ENCODE measurements around the gene CHCHD6. TPM values are rescaled to one million over a fixed set of nuclear protein-coding genes. Genes with fewer than 3 reads are reported as not detected.
"Not testable (repeated sequence)": the region's sequence is repeated elsewhere in the genome, so short reads cannot be mapped to it uniquely, and the experiment has no call there.

The CHCHD6 gene
- total RNA-seq, 1 donor from 2014 or later, result 28.7 TPM

DNA sequence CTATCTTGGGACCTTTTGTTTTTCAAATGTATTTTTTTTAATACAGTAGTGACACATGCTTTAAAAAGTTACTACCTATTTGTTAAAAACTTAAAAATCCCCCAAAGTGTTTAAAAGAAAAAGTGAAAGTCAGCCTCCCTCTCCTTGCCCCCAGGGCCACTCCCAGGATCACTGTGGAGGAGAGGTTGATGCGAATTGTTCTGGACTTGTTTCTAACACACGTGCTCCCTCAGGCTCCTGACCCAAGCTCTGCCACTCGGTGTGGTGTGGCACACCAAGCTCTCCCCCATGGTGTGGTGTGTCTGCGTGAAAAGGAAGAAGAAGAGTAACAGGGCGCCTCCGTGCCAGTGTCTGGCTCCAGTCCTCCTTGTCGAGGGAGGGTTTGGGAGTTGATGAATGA lies 93.5 kb downstream of the CHCHD6 start:
- no peak for DNase-seq (ENCODE audit: low read depth)
- H3K4me3 ChIP-seq (ENCODE audit: low read depth, low read length), result no peak overlapping the region
- H3K27me3 ChIP-seq (ENCODE audit: control insufficient read depth, insufficient read depth, low read length), result no peaks in the 10 kb centered on the region
- TF ChIP-seq, protein P1, sequence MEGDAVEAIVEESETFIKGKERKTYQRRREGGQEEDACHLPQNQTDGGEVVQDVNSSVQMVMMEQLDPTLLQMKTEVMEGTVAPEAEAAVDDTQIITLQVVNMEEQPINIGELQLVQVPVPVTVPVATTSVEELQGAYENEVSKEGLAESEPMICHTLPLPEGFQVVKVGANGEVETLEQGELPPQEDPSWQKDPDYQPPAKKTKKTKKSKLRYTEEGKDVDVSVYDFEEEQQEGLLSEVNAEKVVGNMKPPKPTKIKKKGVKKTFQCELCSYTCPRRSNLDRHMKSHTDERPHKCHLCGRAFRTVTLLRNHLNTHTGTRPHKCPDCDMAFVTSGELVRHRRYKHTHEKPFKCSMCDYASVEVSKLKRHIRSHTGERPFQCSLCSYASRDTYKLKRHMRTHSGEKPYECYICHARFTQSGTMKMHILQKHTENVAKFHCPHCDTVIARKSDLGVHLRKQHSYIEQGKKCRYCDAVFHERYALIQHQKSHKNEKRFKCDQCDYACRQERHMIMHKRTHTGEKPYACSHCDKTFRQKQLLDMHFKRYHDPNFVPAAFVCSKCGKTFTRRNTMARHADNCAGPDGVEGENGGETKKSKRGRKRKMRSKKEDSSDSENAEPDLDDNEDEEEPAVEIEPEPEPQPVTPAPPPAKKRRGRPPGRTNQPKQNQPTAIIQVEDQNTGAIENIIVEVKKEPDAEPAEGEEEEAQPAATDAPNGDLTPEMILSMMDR (IDR thresholded peaks at IDR 0.05; ENCODE audit: insufficient read depth, low read length, poor library complexity, severe bottlenecking), result no peak
- H3K36me3 ChIP-seq (ENCODE audit: control insufficient read depth, insufficient read depth, low read length), result no peaks in the 10 kb centered on the region

DNA sequence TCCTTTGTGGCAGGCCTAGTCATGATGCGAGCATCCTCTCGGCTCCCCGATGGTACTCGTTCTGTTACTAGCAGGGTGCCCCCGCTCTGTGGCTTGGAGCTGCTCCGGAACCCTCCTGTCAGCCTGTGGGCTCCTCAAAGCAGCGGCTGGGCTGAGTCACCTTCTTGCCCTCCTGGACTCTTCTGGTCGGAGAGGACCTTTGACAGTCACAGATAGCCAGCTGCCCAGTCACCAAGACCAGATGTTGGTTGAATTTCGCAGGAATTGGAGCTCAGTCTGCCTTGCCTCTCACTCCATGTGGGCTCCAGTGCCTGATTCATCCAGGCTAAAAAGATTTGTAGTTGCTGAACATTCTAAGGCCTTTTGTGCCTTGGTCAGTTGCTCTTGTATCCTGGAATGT lies 94.5 kb downstream of the CHCHD6 start:
- Histone ChIP-seq H3K4me3 (ENCODE audit: low read depth, low read length) (no peak overlapping the region), H3K36me3 (ENCODE audit: control insufficient read depth, insufficient read depth, low read length) (no peaks in the 10 kb centered on the region), H3K27me3 (ENCODE audit: control insufficient read depth, insufficient read depth, low read length) (no peaks in the 10 kb centered on the region)
- DNase-seq (ENCODE audit: low read depth), result no peak
- TF ChIP-seq, protein P1 (IDR thresholded peaks at IDR 0.05; ENCODE audit: insufficient read depth, low read length, poor library complexity, severe bottlenecking), result no peak

DNA sequence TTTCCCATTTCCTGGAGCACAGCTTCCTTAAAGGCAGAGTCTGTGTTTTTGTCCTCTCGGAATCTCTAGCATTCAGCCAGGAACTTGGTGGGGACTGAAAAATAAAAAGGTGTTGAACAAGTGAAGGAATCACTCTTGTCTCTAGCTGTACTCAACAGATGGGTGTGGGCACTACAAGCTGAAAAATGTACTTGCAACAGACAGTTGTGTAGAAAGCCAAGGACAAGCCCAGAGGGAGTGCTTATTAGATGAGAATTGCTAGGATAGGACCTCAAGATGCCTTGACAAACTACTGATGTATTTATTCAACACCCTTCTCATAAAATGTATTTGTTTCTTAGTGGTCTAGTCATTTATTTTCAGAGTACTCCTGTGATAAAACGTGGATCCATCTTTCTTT lies 95.1 kb downstream of the CHCHD6 start:
- no peak for DNase-seq (ENCODE audit: low read depth)
- H3K27me3 ChIP-seq (ENCODE audit: control insufficient read depth, insufficient read depth, low read length), result no peaks in the 10 kb centered on the region
- H3K4me3 ChIP-seq (ENCODE audit: low read depth, low read length), result no peak overlapping the region
- H3K36me3 ChIP-seq (ENCODE audit: control insufficient read depth, insufficient read depth, low read length), result no peaks in the 10 kb centered on the region
- TF ChIP-seq, protein P1 (IDR thresholded peaks at IDR 0.05; ENCODE audit: insufficient read depth, low read length, poor library complexity, severe bottlenecking), result no peak

DNA sequence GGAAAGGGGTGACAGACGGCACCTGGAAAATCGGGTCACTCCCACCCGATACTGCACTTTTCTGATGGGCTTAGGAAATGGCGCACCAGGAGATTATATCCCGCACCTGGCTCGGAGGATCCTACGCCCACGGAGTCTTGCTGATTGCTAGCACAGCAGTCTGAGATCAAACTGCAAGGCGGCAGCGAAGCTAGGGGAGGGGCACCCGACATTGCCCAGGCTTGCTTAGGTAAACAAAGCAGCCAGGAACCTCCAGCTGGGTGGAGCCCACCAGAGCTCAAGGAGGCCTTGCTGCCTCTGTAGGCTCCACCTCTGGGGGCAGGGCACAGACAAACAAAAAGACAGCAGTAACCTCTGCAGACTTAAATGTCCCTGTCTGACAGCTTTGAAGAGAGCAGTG lies 97.3 kb downstream of the CHCHD6 start:
- not testable (repeated sequence) for DNase-seq (ENCODE audit: low read depth); H3K27me3 ChIP-seq (ENCODE audit: control insufficient read depth, insufficient read depth, low read length); H3K4me3 ChIP-seq (ENCODE audit: low read depth, low read length)

DNA sequence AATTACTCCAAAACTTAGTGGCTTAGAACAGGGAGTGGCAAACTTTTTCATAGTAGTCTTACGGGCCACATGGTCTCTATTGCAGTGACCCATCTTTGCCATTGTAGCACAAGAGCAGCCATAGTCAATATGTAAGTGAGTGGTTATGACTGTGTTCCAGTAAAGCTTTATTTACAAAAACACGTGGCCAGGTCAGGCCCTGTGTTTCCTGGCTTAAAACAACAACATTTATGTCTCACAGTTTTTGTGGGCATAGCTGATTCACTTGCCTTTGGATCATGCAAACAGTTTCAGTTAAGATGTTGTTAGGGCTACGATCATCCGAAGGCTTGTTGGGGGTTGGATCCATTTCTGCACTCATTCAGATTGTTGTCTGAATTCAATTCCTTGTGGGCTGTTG lies 103.8 kb downstream of the CHCHD6 start:
- DNase-seq (ENCODE audit: low read depth), result no peak
- Histone ChIP-seq H3K27me3 (ENCODE audit: control insufficient read depth, insufficient read depth, low read length) (no peaks in the 10 kb centered on the region), H3K36me3 (ENCODE audit: control insufficient read depth, insufficient read depth, low read length) (no peaks in the 10 kb centered on the region), H3K4me3 (ENCODE audit: low read depth, low read length) (no peak overlapping the region)
- TF ChIP-seq, protein P1 (IDR thresholded peaks at IDR 0.05; ENCODE audit: insufficient read depth, low read length, poor library complexity, severe bottlenecking), result no peak

More for the DNA sequence above, 97.3 kb downstream of the CHCHD6 start:
- H3K36me3 ChIP-seq (ENCODE audit: control insufficient read depth, insufficient read depth, low read length), result not testable (repeated sequence)

DNA sequence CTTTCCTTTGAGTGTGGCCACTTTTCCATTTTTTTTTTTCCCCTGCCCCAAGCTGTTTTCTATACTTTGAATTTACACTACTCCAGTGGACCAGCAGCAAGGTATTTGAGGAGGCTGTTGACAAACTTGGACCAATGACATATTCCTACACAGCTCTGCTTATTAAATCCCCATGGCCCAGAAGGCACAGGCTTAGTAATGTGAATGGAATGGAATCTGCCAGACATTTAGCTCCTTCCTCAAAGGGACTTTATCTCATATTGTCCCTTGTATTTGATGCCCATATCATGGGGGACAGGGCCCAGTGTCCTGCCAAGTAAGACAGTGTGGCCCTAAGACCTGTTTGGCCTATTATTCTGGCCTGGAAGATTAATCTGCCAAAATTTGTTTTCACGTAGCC lies 107.5 kb downstream of the CHCHD6 start:
- no peak for DNase-seq (ENCODE audit: low read depth)
- H3K27me3 ChIP-seq (ENCODE audit: control insufficient read depth, insufficient read depth, low read length), result no peaks in the 10 kb centered on the region
- TF ChIP-seq, protein P1 (IDR thresholded peaks at IDR 0.05; ENCODE audit: insufficient read depth, low read length, poor library complexity, severe bottlenecking), result no peak
- no peak overlapping the region for H3K4me3 ChIP-seq (ENCODE audit: low read depth, low read length)
- no peaks in the 10 kb centered on the region for H3K36me3 ChIP-seq (ENCODE audit: control insufficient read depth, insufficient read depth, low read length)
